SJSA1 (cell line): Measurements from ENCODE around the gene XRCC6. TPM values are rescaled to one million over a fixed set of nuclear protein-coding genes. Genes with fewer than 3 reads are reported as not detected.
"Not testable (repeated sequence)": the region's sequence is repeated elsewhere in the genome, so short reads cannot be mapped to it uniquely, and the experiment has no call there.

Experiments used
- DNase-seq, 2 experiments: peaks; one replicate each; pipeline ENCODE4 v3.0.0-alpha.2; 2015 to 2020; ENCODE audit warnings: low spot score in 2 of 2, low read depth in 1 of 2
- H3K27ac ChIP-seq: fragments of 250-450 bp; sonication (Bioruptor Pico); 2 replicates; pipeline ENCODE4 v1.5.1; 2020; ENCODE audit warnings: mild to moderate bottlenecking, moderate library complexity
- H3K27me3 ChIP-seq: fragments of 250-450 bp; sonication (Bioruptor Pico); replicated peaks from 2 replicates; pipeline ENCODE4 v1.5.1; 2020; ENCODE audit warnings: mild to moderate bottlenecking, moderate library complexity
- H3K36me3 ChIP-seq: fragments of 250-450 bp; sonication (Bioruptor Pico); 2 replicates; pipeline ENCODE4 v1.5.1; 2020; ENCODE audit warnings: mild to moderate bottlenecking
- H3K4me1 ChIP-seq: fragments of 250-450 bp; sonication (Bioruptor Pico); replicated peaks from 2 replicates; pipeline ENCODE4 v1.6.1; 2021; ENCODE audit warnings: mild to moderate bottlenecking
- H3K4me3 ChIP-seq: fragments of 250-450 bp; sonication (Bioruptor Pico); 2 replicates; pipeline ENCODE4 v1.5.1; 2020; ENCODE audit warnings: mild to moderate bottlenecking
- H3K9me3 ChIP-seq: fragments of 250-450 bp; sonication (Bioruptor Pico); replicated peaks from 2 replicates; pipeline ENCODE4 v1.5.1; 2020; ENCODE audit warnings: mild to moderate bottlenecking
- total RNA-seq: library from RNA; depleted of rRNA; stranded (reverse); fragments of >200 nt; shearing (Covaris generic); gene quantifications from 2 replicates; pipeline ENCODE4 v1.2.3, GENCODE V29; 2014; rRNA removed

The XRCC6 gene
- 540 and 624 TPM in 2 replicates for total RNA-seq

GRCh38 chr22:41621099-41621910 is at the start of gene XRCC6:
Gene XRCC6, plus strand, starts transcription at chr22:41621295. Its CDS starts 710 bp downstream, at chr22:41622005.
- peak within 1 kb of the TSS; percentile 84 for H3K4me3 ChIP-seq
- H3K9me3 ChIP-seq: no peaks in the 10 kb centered on the region
- H3K36me3 ChIP-seq: peaks cover 57% of the 10 kb centered on the region
- peak; percentile 95 to 100 for DNase-seq
- H3K27me3 ChIP-seq: no peaks in the 10 kb centered on the region
- peaks cover 21% of the 10 kb centered on the region for H3K4me1 ChIP-seq
- H3K27ac ChIP-seq: peak within 1 kb of the TSS; percentile 93

GRCh38 chr22:41571786-41572185 is 49.3 kb upstream of the XRCC6 start:
- Histone ChIP-seq H3K9me3 (no peaks in the 10 kb centered on the region), H3K4me1 (no peaks in the 10 kb centered on the region), H3K27me3 (no peaks in the 10 kb centered on the region), H3K27ac (no peak overlapping the region), H3K36me3 (peaks cover 22% of the 10 kb centered on the region), H3K4me3 (no peak overlapping the region)
- no peak for DNase-seq

GRCh38 chr22:41572305-41572704 is 48.8 kb upstream of the XRCC6 start:
- not testable (repeated sequence) for H3K4me1 ChIP-seq, DNase-seq, H3K27ac ChIP-seq, H3K27me3 ChIP-seq, H3K4me3 ChIP-seq, H3K9me3 ChIP-seq
- H3K36me3 ChIP-seq: peaks cover 27% of the 10 kb centered on the region

GRCh38 chr22:41573677-41574076 is 47.4 kb upstream of the XRCC6 start:
- H3K4me3 ChIP-seq: no peak overlapping the region
- H3K4me1 ChIP-seq: no peaks in the 10 kb centered on the region
- H3K27ac ChIP-seq: no peak overlapping the region
- H3K36me3 ChIP-seq: peaks cover 41% of the 10 kb centered on the region
- H3K27me3 ChIP-seq: no peaks in the 10 kb centered on the region
- H3K9me3 ChIP-seq: no peaks in the 10 kb centered on the region
- no peak for DNase-seq

- H3K9me3 ChIP-seq: no peaks in the 10 kb centered on the region
- no peak overlapping the region for H3K27ac ChIP-seq
- H3K27me3 ChIP-seq: no peaks in the 10 kb centered on the region
- H3K4me1 ChIP-seq: no peaks in the 10 kb centered on the region
- H3K4me3 ChIP-seq: no peak overlapping the region
- DNase-seq: no peak
- peaks cover 53% of the 10 kb centered on the region for H3K36me3 ChIP-seq
Observed at GRCh38 chr22:41574847-41575381, 46.2 kb upstream of the XRCC6 start.

- H3K9me3 ChIP-seq: no peaks in the 10 kb centered on the region
- no peak overlapping the region for H3K27ac ChIP-seq
- H3K4me1 ChIP-seq: no peaks in the 10 kb centered on the region
- no peak overlapping the region for H3K4me3 ChIP-seq
- H3K27me3 ChIP-seq: no peaks in the 10 kb centered on the region
- DNase-seq: no peak
- H3K36me3 ChIP-seq: peaks cover 58% of the 10 kb centered on the region
Observed at GRCh38 chr22:41575533-41575932, 45.6 kb upstream of the XRCC6 start.

GRCh38 chr22:41576877-41577276 is 44.2 kb upstream of the XRCC6 start:
- H3K9me3 ChIP-seq: no peaks in the 10 kb centered on the region
- H3K27ac ChIP-seq: no peak overlapping the region
- peak; percentile 45 to 63 for DNase-seq
- H3K4me3 ChIP-seq: no peak overlapping the region
- H3K27me3 ChIP-seq: no peaks in the 10 kb centered on the region
- H3K36me3 ChIP-seq: peaks cover 65% of the 10 kb centered on the region
- H3K4me1 ChIP-seq: no peaks in the 10 kb centered on the region

- Histone ChIP-seq H3K27me3 (no peaks in the 10 kb centered on the region), H3K36me3 (peaks cover 72% of the 10 kb centered on the region), H3K9me3 (no peaks in the 10 kb centered on the region), H3K4me3 (no peak overlapping the region), H3K4me1 (no peaks in the 10 kb centered on the region), H3K27ac (no peak overlapping the region)
- no peak for DNase-seq
Observed at GRCh38 chr22:41578114-41578513, 43.0 kb upstream of the XRCC6 start.

GRCh38 chr22:41578818-41579217 is 42.3 kb upstream of the XRCC6 start:
- Histone ChIP-seq H3K9me3 (no peaks in the 10 kb centered on the region), H3K36me3 (peaks cover 77% of the 10 kb centered on the region), H3K4me1 (no peaks in the 10 kb centered on the region), H3K4me3 (no peak overlapping the region), H3K27ac (no peak overlapping the region), H3K27me3 (no peaks in the 10 kb centered on the region)
- DNase-seq: no peak

- no peaks in the 10 kb centered on the region for H3K9me3 ChIP-seq
- no peak overlapping the region for H3K27ac ChIP-seq
- H3K36me3 ChIP-seq: peaks cover 83% of the 10 kb centered on the region
- H3K4me1 ChIP-seq: no peaks in the 10 kb centered on the region
- DNase-seq: no peak
- no peak overlapping the region for H3K4me3 ChIP-seq
- no peaks in the 10 kb centered on the region for H3K27me3 ChIP-seq
Observed at GRCh38 chr22:41579297-41579996, 41.6 kb upstream of the XRCC6 start.

- H3K36me3 ChIP-seq: peaks cover 83% of the 10 kb centered on the region
- H3K27ac ChIP-seq: no peak overlapping the region
- H3K9me3 ChIP-seq: no peaks in the 10 kb centered on the region
- no peak for DNase-seq
- no peaks in the 10 kb centered on the region for H3K4me1 ChIP-seq
- H3K4me3 ChIP-seq: no peak overlapping the region
- no peaks in the 10 kb centered on the region for H3K27me3 ChIP-seq
Observed at GRCh38 chr22:41579997-41580355, 41.1 kb upstream of the XRCC6 start.

- DNase-seq: no peak
- Histone ChIP-seq H3K4me1 (peaks cover under 1% of the 10 kb centered on the region; the same call in 1 of the 2 replicates), H3K27me3 (no peaks in the 10 kb centered on the region), H3K9me3 (no peaks in the 10 kb centered on the region), H3K27ac (no peak overlapping the region), H3K4me3 (no peak overlapping the region), H3K36me3 (peaks cover 70% of the 10 kb centered on the region)
Observed at GRCh38 chr22:41582694-41583093, 38.4 kb upstream of the XRCC6 start.

- H3K4me1 ChIP-seq: peaks cover 18% of the 10 kb centered on the region
- no peak for DNase-seq
- H3K9me3 ChIP-seq: no peaks in the 10 kb centered on the region
- H3K36me3 ChIP-seq: peaks cover 60% of the 10 kb centered on the region
- no peak overlapping the region for H3K27ac ChIP-seq
- H3K27me3 ChIP-seq: no peaks in the 10 kb centered on the region
- H3K4me3 ChIP-seq: no peak overlapping the region
Observed at GRCh38 chr22:41584881-41585280, 36.2 kb upstream of the XRCC6 start.

GRCh38 chr22:41585898-41586297 is 35.2 kb upstream of the XRCC6 start:
- Histone ChIP-seq H3K4me1 (peaks cover 18% of the 10 kb centered on the region), H3K9me3 (no peaks in the 10 kb centered on the region), H3K4me3 (no peak overlapping the region), H3K27me3 (no peaks in the 10 kb centered on the region), H3K36me3 (peaks cover 55% of the 10 kb centered on the region), H3K27ac (no peak overlapping the region)
- DNase-seq: no peak
